HG03103 (cell line): ENCODE data around the gene NUP93.

Experiments used
- ATAC-seq: cut with Tn5 transposase; IDR thresholded peaks from one replicate; pipeline ENCODE4 v1.9.1; 2021; ENCODE audit warnings: low read depth; ENCODE audit not compliant: unreplicated experiment

NUP93 gene

DNA sequence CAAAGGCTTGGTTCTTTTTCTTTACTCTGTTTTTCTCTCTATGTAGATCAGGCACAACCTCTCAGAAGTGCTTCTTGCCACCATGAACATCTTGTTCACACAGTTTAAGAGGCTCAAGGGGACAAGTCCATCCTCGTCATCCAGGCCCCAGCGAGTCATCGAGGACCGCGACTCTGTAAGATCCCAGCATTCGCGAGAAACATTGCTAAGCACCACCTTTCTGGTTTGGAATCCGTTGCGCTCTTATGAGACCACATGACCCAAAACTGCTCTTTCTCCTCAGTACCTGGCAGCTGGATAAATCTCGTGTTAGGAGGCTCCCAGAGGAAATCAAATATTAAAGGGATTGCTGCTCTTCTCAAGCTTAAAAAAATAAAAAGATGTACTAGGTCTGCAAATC, 111.7 kb downstream of the NUP93 start:
- no peak for ATAC-seq

- no peak for ATAC-seq
These were observed 112.2 kb downstream of the NUP93 start for GRCh38 chr16:56842133-56842532.

DNA sequence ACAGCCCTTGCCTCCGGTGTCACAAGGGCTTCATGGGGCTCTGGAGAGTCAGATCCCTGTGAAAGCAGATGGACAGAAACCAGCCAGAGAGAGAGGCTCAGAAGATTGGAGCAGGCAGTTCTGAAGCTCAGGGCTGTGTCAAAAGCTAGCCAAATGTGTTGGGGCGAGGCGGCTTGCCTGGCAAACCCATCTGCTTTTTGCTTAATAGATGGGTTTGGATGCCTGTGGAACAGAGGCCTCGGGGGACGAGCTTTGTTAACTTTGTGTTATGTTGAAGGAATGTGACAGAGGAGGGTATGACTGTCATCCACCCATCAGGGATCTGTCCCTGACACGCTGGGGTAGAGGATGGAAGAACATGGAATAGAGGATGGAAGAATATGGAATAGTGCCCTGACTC, 114.1 kb downstream of the NUP93 start:
- ATAC-seq = no peak

DNA sequence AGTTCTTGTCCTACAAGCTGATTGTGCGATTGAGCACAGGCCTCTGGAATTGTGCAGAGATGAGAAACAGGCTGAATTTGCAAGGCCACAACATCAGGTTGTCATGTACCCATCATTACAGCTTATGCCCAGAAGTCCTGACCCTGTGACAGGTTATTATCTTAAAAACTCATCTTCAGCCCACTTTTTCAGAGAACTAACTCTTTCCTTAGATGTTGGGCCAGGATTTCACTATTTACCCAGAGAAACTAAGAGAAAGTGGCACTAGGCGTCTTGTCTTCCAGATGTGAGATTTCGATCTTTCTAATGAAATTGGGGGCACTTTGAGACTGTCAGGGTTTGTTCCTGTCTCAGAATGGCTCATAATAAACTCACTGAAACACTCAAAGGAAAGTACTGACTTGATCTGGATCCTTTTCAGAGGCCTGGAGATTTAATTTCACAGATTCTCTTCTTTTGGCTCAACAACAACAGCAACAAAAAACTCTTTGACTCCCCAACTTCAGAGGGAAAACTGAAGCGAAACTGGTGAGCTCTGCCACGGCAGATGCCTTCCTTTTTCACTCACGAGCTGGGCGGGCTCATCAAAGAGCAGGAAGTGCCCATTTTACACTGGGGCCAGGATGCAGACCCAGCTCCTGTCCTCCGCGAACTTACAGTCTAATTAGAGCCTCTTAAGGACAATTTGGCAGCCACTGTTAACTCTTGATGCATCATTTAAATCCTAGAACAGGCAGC, 117.4 kb downstream of the NUP93 start:
- no peak for ATAC-seq

- no peak for ATAC-seq
These were observed 118.4 kb downstream of the NUP93 start for GRCh38 chr16:56848029-56848936.

DNA sequence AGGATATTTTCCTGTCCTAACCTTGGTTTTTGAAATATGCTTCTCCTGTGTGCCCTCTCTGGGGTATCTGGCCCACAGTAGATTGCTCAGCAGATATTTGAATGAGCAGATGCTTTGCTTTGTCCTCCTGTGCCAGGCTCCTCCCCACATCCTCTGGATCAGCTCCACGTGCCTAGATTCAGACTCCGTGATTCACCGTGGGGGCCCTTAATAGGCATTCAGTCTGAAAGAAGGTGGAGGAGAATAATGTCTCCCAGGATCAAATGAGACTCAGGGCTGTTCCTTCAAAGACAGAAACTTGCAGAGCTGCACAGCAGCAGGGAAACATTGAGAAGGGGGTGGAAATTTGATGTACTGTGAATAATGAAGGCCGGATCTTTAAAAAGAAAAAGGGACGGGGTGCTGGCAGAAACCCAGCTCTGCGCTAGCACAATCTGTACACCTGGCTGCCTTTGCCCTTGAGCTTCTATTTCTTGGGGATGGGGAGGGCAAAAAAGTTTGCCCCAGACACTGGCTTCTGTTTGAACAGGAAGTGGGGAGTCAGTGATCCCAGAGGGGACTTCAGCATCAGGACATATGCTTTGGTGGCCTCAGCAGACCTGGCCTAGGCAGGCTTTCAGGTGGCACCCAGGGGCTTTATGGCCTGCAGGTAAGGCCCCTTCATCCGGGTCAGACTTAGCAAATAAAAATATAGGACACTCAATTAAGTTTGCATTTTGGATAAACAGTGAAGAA, 119.2 kb downstream of the NUP93 start:
- ATAC-seq = no peak

DNA sequence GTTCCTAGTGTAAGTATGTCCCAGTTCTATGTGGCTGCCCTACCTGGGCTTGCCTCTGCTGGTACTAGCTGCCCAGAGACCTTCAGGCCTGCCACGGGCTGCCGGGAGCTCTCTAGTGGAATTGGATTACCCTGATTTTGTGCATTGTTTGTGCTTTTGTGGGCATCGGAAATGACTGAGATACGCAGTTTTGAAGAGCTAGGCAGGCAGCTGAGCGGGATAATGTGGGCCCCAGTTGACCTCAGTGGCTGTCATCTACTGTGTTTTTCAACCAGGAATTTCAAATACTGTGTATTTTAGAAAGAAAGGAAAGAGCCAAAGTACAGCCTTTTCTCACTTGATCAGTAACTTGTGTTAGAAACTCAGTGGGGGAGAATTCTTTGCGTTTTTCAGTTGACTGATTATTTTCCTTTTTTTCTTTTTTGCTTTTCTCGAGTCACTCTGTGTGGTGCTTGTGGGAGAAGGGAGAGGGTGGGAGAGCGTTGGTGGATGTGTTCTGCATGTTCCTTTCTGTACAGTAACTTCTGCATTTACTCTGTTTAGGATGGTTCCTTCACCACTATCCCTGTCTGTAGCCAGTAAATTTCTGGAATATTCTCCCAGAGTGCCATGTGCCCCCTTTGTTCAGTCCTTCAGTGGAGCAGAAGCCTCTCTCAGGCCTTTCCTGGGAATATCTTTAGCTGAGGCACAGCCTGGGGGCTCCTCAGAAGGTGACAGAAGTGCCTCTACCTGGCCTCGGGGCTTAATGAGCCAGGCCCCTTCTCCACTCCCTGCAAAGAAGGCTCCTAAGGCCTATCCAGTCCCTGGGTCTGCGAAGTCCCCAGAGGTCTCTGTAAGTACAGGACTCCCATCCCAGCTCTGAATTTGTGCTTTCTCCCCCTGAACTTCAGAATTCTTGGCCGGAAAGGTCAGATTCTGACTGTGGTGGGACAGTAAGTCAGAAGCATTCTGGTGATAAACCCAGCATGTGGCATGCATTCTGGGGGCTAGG, 120.1 kb downstream of the NUP93 start:
- ATAC-seq = no peak

- ATAC-seq = no peak
These were observed 121.9 kb downstream of the NUP93 start for GRCh38 chr16:56851671-56852400.

- no peak for ATAC-seq
These were observed 122.4 kb downstream of the NUP93 start for GRCh38 chr16:56852401-56852730.

GRCh38 chr16:56852968-56853367, 123.0 kb downstream of the NUP93 start:
- no peak for ATAC-seq

DNA sequence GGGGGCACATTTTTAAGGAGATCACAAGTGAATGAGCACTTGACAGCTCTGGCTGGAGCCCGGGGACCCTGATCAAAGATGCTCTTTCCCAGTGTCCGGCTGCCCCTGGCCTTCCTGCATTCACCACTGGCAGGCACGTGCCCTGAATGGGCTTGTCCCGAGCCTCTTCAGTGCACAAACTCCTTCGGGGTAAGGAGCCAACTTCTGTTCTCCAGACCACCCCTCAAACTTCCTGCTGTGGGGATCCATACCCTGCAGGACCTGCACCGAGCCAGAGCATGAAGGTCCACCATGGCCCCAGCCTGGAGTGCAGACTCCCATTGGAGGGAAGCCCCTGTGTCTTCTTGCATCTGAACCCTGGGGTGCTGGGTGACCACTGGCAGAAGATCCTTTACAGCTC, 125.3 kb downstream of the NUP93 start:
- no peak for ATAC-seq

DNA sequence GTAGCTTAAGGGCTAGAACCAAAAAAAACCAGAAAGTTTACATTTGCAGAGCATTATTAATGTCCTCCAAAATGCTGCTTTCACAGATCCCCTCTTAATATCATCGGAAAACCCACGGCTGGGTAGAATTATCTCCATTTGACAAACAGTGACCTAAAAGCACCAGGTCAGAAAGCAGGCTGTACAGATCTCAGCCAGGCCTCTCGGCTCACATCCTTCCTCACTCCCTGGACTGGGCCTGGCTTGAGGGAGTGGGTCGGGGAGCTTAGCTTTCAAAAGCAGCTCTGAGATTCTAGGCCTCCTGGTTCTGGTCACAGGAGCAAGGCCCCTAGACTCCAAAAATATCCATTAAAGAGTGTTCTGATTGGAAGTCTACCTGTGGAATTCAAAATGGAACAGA, 126.0 kb downstream of the NUP93 start:
- no peak for ATAC-seq

- ATAC-seq = no peak
These were observed 127.0 kb downstream of the NUP93 start for GRCh38 chr16:56856876-56857447.

DNA sequence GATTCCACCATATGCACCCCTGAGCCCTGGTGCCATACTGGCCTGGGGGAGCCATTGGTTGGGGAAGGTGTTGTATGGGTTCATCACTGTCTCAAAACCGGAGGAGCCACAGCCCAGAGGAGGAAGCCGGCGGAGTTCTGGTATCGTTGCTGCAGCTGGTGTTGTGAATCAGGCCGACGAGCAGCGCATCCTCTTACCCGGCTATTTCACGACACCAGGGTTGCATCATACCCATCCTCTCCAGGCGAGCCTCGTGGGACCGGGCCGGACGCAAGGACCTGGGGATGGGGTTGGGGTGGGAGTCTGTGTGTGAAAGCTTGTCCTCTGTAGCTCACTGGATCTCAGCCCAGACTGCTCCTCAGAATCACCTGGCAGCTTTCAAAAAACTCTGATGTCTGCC, 128.4 kb downstream of the NUP93 start:
- ATAC-seq = no peak

- ATAC-seq = no peak
These were observed 129.7 kb downstream of the NUP93 start for GRCh38 chr16:56859636-56860035.

- ATAC-seq = peak; percentile 72
These were observed 130.5 kb downstream of the NUP93 start for GRCh38 chr16:56860226-56861020.

DNA sequence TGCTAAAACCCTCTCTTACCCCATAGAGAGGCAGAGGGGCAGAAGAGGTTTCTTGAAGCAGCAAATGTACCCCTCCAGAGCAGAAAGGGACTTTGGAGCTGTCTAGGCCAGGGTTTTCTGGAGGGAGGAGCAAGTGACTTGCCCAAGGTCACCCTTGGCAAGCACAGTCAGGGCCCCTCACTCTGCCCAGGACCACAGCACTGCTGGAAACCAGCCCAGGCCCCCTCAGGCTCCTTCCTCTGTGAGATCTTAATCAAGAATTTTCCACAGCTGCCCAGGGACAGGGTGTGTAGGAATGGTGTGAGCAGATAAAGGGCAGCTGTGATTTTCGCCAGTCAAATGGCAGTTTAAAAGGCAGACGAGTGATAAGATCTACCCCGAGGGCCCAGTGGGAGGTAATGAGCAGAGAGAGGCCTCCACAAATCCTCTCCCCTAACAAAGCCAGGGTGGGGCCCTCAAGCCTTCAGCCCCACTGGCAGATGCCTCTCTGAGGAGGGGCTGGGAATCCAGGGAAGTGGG, 131.2 kb downstream of the NUP93 start:
- ATAC-seq = no peak

GRCh38 chr16:56861756-56862155, 131.8 kb downstream of the NUP93 start:
- no peak for ATAC-seq
